K562 treated with DMSO at 1 percent for 12 hours (cell line): Measurements from ENCODE around the gene DCBLD2. TPM values are rescaled to one million over a fixed set of nuclear protein-coding genes. Genes with fewer than 3 reads are reported as not detected.

ENCODE experiments used
- total RNA-seq: library from RNA; unstranded; fragments of 300-600 nt; gene quantifications from 2 replicates; pipeline ENCODE4 v1.2.3, GENCODE V29; 2022; ENCODE audit not compliant: insufficient read depth

The DCBLD2 gene, protein sequence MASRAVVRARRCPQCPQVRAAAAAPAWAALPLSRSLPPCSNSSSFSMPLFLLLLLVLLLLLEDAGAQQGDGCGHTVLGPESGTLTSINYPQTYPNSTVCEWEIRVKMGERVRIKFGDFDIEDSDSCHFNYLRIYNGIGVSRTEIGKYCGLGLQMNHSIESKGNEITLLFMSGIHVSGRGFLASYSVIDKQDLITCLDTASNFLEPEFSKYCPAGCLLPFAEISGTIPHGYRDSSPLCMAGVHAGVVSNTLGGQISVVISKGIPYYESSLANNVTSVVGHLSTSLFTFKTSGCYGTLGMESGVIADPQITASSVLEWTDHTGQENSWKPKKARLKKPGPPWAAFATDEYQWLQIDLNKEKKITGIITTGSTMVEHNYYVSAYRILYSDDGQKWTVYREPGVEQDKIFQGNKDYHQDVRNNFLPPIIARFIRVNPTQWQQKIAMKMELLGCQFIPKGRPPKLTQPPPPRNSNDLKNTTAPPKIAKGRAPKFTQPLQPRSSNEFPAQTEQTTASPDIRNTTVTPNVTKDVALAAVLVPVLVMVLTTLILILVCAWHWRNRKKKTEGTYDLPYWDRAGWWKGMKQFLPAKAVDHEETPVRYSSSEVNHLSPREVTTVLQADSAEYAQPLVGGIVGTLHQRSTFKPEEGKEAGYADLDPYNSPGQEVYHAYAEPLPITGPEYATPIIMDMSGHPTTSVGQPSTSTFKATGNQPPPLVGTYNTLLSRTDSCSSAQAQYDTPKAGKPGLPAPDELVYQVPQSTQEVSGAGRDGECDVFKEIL
- 2.1 and 7.5 TPM in 2 replicates for total RNA-seq

DNA sequence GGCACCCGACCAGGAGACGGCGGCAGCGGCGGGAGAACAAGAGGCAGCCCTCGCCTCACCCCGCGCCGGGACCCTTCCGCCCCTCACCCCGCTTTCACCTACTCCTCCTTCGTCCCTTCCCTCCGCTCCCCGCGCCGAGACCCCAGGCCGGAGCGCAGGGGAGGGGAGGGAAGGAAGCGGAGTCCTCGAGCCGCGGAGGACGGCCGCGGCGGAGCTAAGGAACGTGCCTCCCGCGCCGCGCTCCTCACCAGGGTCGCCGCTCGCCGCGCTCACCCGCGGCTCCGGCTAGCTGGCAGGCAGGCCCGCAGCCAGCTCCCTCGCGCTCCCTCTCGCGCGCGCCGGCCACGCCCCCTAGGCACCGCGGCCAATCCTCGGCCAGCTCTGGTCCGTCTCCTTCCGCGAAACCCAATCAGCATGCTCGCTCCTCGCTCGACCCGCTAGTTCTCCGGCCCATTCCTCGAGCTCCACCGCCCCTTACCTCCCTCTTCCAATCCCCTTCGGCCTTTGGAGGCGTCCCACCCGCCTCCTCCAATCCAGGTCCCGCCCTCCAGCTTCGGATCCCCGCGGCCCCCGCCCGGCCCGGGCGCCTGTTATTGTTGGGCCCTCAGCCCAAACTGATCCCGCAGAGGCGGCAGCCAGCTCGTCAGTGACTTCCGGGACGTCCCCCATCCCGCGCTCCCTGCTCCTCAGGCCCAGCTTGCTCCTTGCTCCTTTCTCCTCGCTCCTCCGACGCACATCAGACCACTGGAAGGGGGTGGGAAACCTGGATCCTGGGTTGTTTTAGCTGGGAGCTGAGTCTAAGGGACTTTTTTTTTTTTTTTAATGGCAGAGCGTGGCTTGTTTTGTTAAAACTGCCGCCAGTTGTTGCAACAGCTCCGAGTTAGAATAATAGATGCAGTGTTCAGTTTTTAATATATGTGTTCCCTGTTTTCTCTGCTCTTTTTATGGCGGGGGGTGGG, at the start of gene DCBLD2:
Gene DCBLD2, minus strand, starts transcription at position 304 of the 959 bp plus-strand sequence. CDS start 369 bp downstream, outside the sequence.

GRCh38 chr3:98763076-98763475, 138.4 kb downstream of the DCBLD2 start, which contains the start of gene ST3GAL6:
Gene ST3GAL6 (plus strand): TSS chr3:98763340. CDS start chr3:98768441, 5,101 bp downstream.

Other genes starting within 250 kb of the DCBLD2 start
- gene ST3GAL6, start 138.4 kb downstream of the DCBLD2 start, total RNA-seq = 0.56 TPM in 1 of 2 replicates, not detected in the other